ENCODE results near the gene PLA2G2C. TPM values are rescaled to one million over a fixed set of nuclear protein-coding genes. Genes with fewer than 3 reads are reported as not detected.

Gene PLA2G2C
- total and polyA plus RNA-seq, 2 experiments from 2014 or later, result not detected

DNA sequence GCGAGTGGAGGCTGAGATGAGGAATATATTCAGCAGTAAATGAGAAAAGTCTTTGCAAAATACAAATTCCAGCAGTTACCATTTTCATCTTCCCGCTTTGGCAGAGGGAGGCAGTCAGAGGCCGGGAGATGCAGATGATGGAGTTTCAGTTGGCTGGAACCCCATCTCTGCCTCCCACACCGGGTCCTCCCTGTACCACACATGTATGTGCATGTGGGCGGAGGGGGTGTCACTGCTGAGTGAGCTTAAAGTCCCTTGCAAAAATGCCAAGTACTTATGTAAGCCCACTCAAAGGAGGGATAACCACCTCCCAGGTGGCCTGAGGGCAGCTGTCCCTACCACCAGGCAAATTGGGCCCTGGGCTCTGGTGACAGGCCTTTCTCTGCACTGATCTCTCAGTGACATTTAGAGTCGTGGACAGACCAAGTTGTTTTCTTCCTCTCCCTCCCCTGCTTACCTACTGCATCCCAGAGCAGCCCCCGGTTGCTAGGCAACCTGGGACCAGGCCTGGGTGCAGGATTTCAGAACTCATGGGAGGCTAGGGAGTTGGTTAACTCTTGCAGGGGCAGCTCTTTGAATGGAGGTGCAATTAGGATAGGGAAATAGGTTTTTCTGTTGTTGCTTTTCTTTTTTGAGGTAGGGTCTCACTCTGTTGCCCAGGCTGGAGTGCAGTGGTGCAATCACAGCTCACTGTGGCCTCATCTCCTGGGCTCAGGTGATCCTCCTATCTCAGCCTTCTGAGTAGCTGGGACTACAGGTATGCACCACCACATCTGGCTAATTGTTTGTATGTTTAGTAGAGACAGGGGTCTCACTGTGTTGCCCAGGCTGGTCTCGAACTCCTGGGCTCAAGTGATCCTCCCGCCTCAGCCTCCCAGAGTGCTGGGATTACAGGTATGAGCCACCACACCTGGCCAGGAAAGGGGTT, 17.5 kb downstream of the PLA2G2C start:
- Mint-ChIP-seq H3K4me3 (no peak overlapping the region), H3K36me3 (ENCODE audit: low read depth) (peaks cover 4% of the 10 kb centered on the region), H3K27ac (no peak overlapping the region), H3K9me3 (peaks cover 7% of the 10 kb centered on the region), H3K27me3 (ENCODE audit: insufficient read depth, low read depth, poor library complexity) (peaks cover 6% of the 10 kb centered on the region), H3K4me1 (peaks cover 16% of the 10 kb centered on the region)
- no peak for DNase-seq (ENCODE audit: low spot score)
- Histone ChIP-seq H3K36me3 (ENCODE audit: insufficient read depth) (no peaks in the 10 kb centered on the region), H3K4me2 (no peak overlapping the region), H3K27ac (ENCODE audit: low read depth) (no peak overlapping the region), H2AFZ (no peak overlapping the region), H3K9me2 (ENCODE audit: insufficient read depth) (no peaks in the 10 kb centered on the region), H3K4me3 (no peak overlapping the region), H4K20me1 (replicated peaks; ENCODE audit: insufficient read depth) (no peaks in the 10 kb centered on the region), H3F3A (replicated peaks; ENCODE audit: low read depth) (no peaks in the 10 kb centered on the region), H3K4me1 (ENCODE audit: insufficient read depth) (peaks cover 3% of the 10 kb centered on the region; the same call in 1 of the 2 replicates), H3K79me2 (replicated peaks; ENCODE audit: insufficient read depth) (no peaks in the 10 kb centered on the region), H3K27me3 (ENCODE audit: insufficient read depth) (no peaks in the 10 kb centered on the region)
- TF ChIP-seq JUNB (IDR thresholded peaks at IDR 0.05; ENCODE audit: unreplicated experiment) (no peak), EZH2 (IDR thresholded peaks at IDR 0.05; ENCODE audit: low read depth, unreplicated experiment) (no peak), STAT1 (IDR thresholded peaks at IDR 0.05; ENCODE audit: unreplicated experiment) (no peak)
- TF ChIP-seq, protein P1, sequence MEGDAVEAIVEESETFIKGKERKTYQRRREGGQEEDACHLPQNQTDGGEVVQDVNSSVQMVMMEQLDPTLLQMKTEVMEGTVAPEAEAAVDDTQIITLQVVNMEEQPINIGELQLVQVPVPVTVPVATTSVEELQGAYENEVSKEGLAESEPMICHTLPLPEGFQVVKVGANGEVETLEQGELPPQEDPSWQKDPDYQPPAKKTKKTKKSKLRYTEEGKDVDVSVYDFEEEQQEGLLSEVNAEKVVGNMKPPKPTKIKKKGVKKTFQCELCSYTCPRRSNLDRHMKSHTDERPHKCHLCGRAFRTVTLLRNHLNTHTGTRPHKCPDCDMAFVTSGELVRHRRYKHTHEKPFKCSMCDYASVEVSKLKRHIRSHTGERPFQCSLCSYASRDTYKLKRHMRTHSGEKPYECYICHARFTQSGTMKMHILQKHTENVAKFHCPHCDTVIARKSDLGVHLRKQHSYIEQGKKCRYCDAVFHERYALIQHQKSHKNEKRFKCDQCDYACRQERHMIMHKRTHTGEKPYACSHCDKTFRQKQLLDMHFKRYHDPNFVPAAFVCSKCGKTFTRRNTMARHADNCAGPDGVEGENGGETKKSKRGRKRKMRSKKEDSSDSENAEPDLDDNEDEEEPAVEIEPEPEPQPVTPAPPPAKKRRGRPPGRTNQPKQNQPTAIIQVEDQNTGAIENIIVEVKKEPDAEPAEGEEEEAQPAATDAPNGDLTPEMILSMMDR (conservative IDR thresholded peaks at IDR 0.05; ENCODE audit: low read depth in 2 of 2), result no peak
- no peak for ATAC-seq

DNA sequence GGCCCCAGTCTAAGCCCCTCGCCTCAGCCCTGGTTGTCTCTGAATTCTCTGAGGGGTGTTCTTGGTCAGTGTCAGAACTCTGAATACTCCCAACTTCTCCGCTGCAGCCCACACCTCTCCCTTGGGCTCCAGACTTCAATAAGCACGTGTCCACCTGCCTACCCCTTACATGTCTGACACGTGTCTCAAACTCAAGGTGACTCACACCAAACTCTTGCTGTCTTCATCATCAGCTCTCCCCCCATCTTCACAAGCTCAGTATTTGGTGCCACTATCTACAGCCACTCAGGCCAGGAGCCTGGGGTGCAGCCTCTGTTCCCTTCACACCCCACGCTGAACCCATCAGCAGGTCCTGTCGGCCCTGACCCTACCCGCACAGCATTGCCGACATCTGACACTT, 19.2 kb downstream of the PLA2G2C start:
- Histone ChIP-seq H3F3A (replicated peaks; ENCODE audit: low read depth) (no peaks in the 10 kb centered on the region), H3K9me2 (ENCODE audit: insufficient read depth) (no peaks in the 10 kb centered on the region), H3K27me3 (ENCODE audit: insufficient read depth) (no peaks in the 10 kb centered on the region), H3K4me2 (no peak overlapping the region), H3K4me1 (ENCODE audit: insufficient read depth) (peaks cover 3% of the 10 kb centered on the region; the same call in 1 of the 2 replicates), H3K36me3 (ENCODE audit: insufficient read depth) (no peaks in the 10 kb centered on the region), H3K79me2 (replicated peaks; ENCODE audit: insufficient read depth) (no peaks in the 10 kb centered on the region), H2AFZ (no peak overlapping the region), H4K20me1 (replicated peaks; ENCODE audit: insufficient read depth) (no peaks in the 10 kb centered on the region), H3K27ac (ENCODE audit: low read depth) (no peak overlapping the region), H3K4me3 (no peak overlapping the region)
- no peak for ATAC-seq
- peaks cover 16% of the 10 kb centered on the region for H3K4me1 Mint-ChIP-seq
- no peak for DNase-seq (ENCODE audit: low spot score)
- peaks cover 10% of the 10 kb centered on the region for H3K36me3 Mint-ChIP-seq (ENCODE audit: low read depth)
- peaks cover 21% of the 10 kb centered on the region for H3K9me3 Mint-ChIP-seq
- peaks cover 8% of the 10 kb centered on the region for H3K27me3 Mint-ChIP-seq (ENCODE audit: insufficient read depth, low read depth, poor library complexity)
- H3K27ac Mint-ChIP-seq, result no peak overlapping the region
- no peak overlapping the region; the same call in 2 of the 3 replicates for H3K4me3 Mint-ChIP-seq
- TF ChIP-seq NANOG (IDR thresholded peaks at IDR 0.05; ENCODE audit: borderline replicate concordance), result no peak
- TF ChIP-seq POLR2AphosphoS5 (IDR thresholded peaks at IDR 0.05; ENCODE audit: low read depth), result no peak
- TF ChIP-seq ZNF331 (CRISPR knock-in tag; IDR thresholded peaks at IDR 0.05; ENCODE audit: low read depth), result no peak
- TF ChIP-seq STAT1 (IDR thresholded peaks at IDR 0.05; ENCODE audit: unreplicated experiment), result no peak
- no peak for TF ChIP-seq CREB1 (CRISPR knock-in tag; IDR thresholded peaks at IDR 0.05; ENCODE audit: low read depth)
- no peak for TF ChIP-seq EZH2phosphoT487 (IDR thresholded peaks at IDR 0.05; ENCODE audit: unreplicated experiment)
- TF ChIP-seq, protein P1 (conservative IDR thresholded peaks at IDR 0.05; ENCODE audit: low read depth in 2 of 2), result no peak
- no peak for TF ChIP-seq JUNB (IDR thresholded peaks at IDR 0.05; ENCODE audit: unreplicated experiment)
